IPS-NIHi7 (cell line): Measurements from ENCODE around the gene FUT2.

ENCODE experiments used
- DNase-seq: peaks from one replicate; pipeline ENCODE4 v3.0.0; 2012; ENCODE audit warnings: mixed read lengths; ENCODE audit errors: extremely low spot score

The FUT2 gene

GRCh38 chr19:48726556-48726955, 30.8 kb downstream of the FUT2 start:
- no peak for DNase-seq

- DNase-seq, result no peak
Measured at GRCh38 chr19:48728911-48729664, 33.3 kb downstream of the FUT2 start.

GRCh38 chr19:48731452-48731851, 35.7 kb downstream of the FUT2 start:
- no peak for DNase-seq

- DNase-seq, result no peak
Measured at GRCh38 chr19:48734625-48735024, 38.9 kb downstream of the FUT2 start.

GRCh38 chr19:48735031-48735615, 39.4 kb downstream of the FUT2 start:
- DNase-seq, result peak; percentile 76

GRCh38 chr19:48737360-48737998, 41.7 kb downstream of the FUT2 start:
- DNase-seq, result peak; percentile 84

- peak; percentile 97 for DNase-seq
Measured at GRCh38 chr19:48738557-48739403, 43.0 kb downstream of the FUT2 start.

GRCh38 chr19:48739404-48740163, 43.8 kb downstream of the FUT2 start:
- DNase-seq, result no peak

GRCh38 chr19:48740164-48740972, 44.6 kb downstream of the FUT2 start, which contains the start of gene RASIP1:
Gene RASIP1, minus strand, starts transcription at chr19:48740610. Its CDS starts 328 bp downstream, at chr19:48740282.
- no peak for DNase-seq

GRCh38 chr19:48741129-48741999, 45.6 kb downstream of the FUT2 start:
- DNase-seq, result peak; percentile 80

- DNase-seq, result no peak
Measured at GRCh38 chr19:48742096-48742495, 46.3 kb downstream of the FUT2 start.

- peak; percentile 70 for DNase-seq
Measured at GRCh38 chr19:48745208-48745995, 49.6 kb downstream of the FUT2 start.

GRCh38 chr19:48746110-48746509, 50.3 kb downstream of the FUT2 start:
- DNase-seq, result no peak

- DNase-seq, result peak; percentile 82
Measured at GRCh38 chr19:48746738-48747575, 51.2 kb downstream of the FUT2 start, which contains the start of gene IZUMO1. Gene IZUMO1, minus strand, starts transcription at chr19:48746909. Its CDS starts 1,050 bp downstream, at chr19:48745859.

- no peak for DNase-seq
Measured at GRCh38 chr19:48749571-48750198, 53.9 kb downstream of the FUT2 start.

- no peak for DNase-seq
Measured at GRCh38 chr19:48750351-48750750, 54.6 kb downstream of the FUT2 start.
